ENCODE results near the gene BLVRB. TPM values are rescaled to one million over a fixed set of nuclear protein-coding genes. Genes with fewer than 3 reads are reported as not detected.
A peak's percentile ranks its signal among the peaks of the same experiment; 100 is the strongest.

The BLVRB gene
- total RNA-seq, 1 donor from 2014 or later, result 295 TPM

GRCh38 chr19:40418040-40418439, 47.5 kb downstream of the BLVRB start:
- intact Hi-C loops (cut with DNase I), result no loop called here
- peak overlapping the region in 1 of 2 donors; percentile 31 for H3K27ac ChIP-seq
- no peak for TF ChIP-seq CTCF (IDR thresholded peaks at IDR 0.05)

GRCh38 chr19:40417643-40417981, 47.9 kb downstream of the BLVRB start:
- intact Hi-C loops (cut with DNase I), result no loop called here
- H3K36me3 ChIP-seq, result peaks cover 4 to 6% of the 10 kb centered on the region in 2 donors
- H3K4me3 ChIP-seq, result no peak overlapping the region
- peak overlapping the region; percentile 31 to 56 for H3K27ac ChIP-seq
- H3K27me3 ChIP-seq, result no peaks in the 10 kb centered on the region
- no peak for TF ChIP-seq CTCF (IDR thresholded peaks at IDR 0.05)
- no peak for DNase-seq (ENCODE audit: low spot score in 2 of 2)
- H3K9me3 ChIP-seq, result no peaks in the 10 kb centered on the region
- H3K4me1 ChIP-seq, result peaks cover 9 to 13% of the 10 kb centered on the region in 2 donors

More at GRCh38 chr19:40418040-40418439, 47.5 kb downstream of the BLVRB start:
- Histone ChIP-seq H3K4me1 (peaks cover 10 to 18% of the 10 kb centered on the region in 2 donors), H3K27me3 (no peaks in the 10 kb centered on the region), H3K4me3 (no peak overlapping the region), H3K9me3 (no peaks in the 10 kb centered on the region), H3K36me3 (peaks cover 8 to 11% of the 10 kb centered on the region in 2 donors)
- no peak for DNase-seq (ENCODE audit: low spot score in 2 of 2)

GRCh38 chr19:40416918-40417642, 48.5 kb downstream of the BLVRB start:
- no peak for DNase-seq (ENCODE audit: low spot score in 2 of 2)
- TF ChIP-seq CTCF (IDR thresholded peaks at IDR 0.05), result no peak
- H3K36me3 ChIP-seq, result peaks cover 0 to 1% of the 10 kb centered on the region in 2 donors
- no peaks in the 10 kb centered on the region for H3K9me3 ChIP-seq
- intact Hi-C loops (cut with DNase I), result no loop called here
- H3K4me1 ChIP-seq, result peaks cover 7 to 9% of the 10 kb centered on the region in 2 donors
- H3K4me3 ChIP-seq, result no peak overlapping the region
- H3K27ac ChIP-seq, result peak overlapping the region; percentile 31 to 56
- H3K27me3 ChIP-seq, result no peaks in the 10 kb centered on the region

- Histone ChIP-seq H3K4me3 (no peak overlapping the region), H3K27ac (no peak overlapping the region), H3K9me3 (no peaks in the 10 kb centered on the region), H3K4me1 (peaks cover 0 to 11% of the 10 kb centered on the region in 2 donors), H3K27me3 (no peaks in the 10 kb centered on the region), H3K36me3 (no peaks in the 10 kb centered on the region)
- intact Hi-C loops (cut with DNase I), result no loop called here
- no peak for DNase-seq (ENCODE audit: low spot score in 2 of 2)
- no peak for TF ChIP-seq CTCF (IDR thresholded peaks at IDR 0.05)
These were observed 49.8 kb downstream of the BLVRB start for GRCh38 chr19:40415768-40416167.

GRCh38 chr19:40414542-40415535, 50.7 kb downstream of the BLVRB start:
- no peaks in the 10 kb centered on the region for H3K9me3 ChIP-seq
- no peak overlapping the region for H3K27ac ChIP-seq
- peaks cover 0 to 11% of the 10 kb centered on the region in 2 donors for H3K4me1 ChIP-seq
- H3K4me3 ChIP-seq, result no peak overlapping the region
- no peak for DNase-seq (ENCODE audit: low spot score in 2 of 2)
- no peaks in the 10 kb centered on the region for H3K27me3 ChIP-seq
- H3K36me3 ChIP-seq, result no peaks in the 10 kb centered on the region
- TF ChIP-seq CTCF (IDR thresholded peaks at IDR 0.05), result no peak
- intact Hi-C loops (cut with DNase I), result no loop called here
